DOHH2 (cell line): ENCODE results near the gene DNAH10.

Source experiments
- H3F3A ChIP-seq: fragments of 200-600 bp; sonication (generic), shearing (Covaris generic); 2 replicates; pipeline ENCODE4 v1.6.0; 2016; ENCODE audit warnings: antibody characterized with exemption, mild to moderate bottlenecking; ENCODE audit not compliant: control insufficient read depth, insufficient read depth
- H3K27ac ChIP-seq: fragments of 200-600 bp; sonication (generic); 2 replicates; pipeline ENCODE4 v1.5.1; 2014; ENCODE audit warnings: low read depth, mild to moderate bottlenecking, low read length, moderate library complexity
- H3K27me3 ChIP-seq: fragments of 200-600 bp; sonication (generic); 2 replicates; pipeline ENCODE4 v1.6.1; 2014; ENCODE audit warnings: mild to moderate bottlenecking, low read length, mixed read lengths; ENCODE audit not compliant: control insufficient read depth
- H3K36me3 ChIP-seq: fragments of 200-600 bp; sonication (generic); 2 replicates; pipeline ENCODE4 v1.6.1; 2014; ENCODE audit warnings: mild to moderate bottlenecking, low read length, moderate library complexity, mixed read lengths; ENCODE audit not compliant: control insufficient read depth
- H3K4me1 ChIP-seq: fragments of 200-600 bp; sonication (generic); 2 replicates; pipeline ENCODE4 v1.6.1; 2014; ENCODE audit warnings: mild to moderate bottlenecking, low read length, mixed read lengths; ENCODE audit not compliant: control insufficient read depth
- H3K4me2 ChIP-seq: fragments of 200-600 bp; sonication (generic); 2 replicates; pipeline ENCODE4 v1.6.0; 2014; ENCODE audit warnings: mild to moderate bottlenecking, low read length, moderate library complexity
- H3K4me3 ChIP-seq: fragments of 200-600 bp; sonication (generic); 2 replicates; pipeline ENCODE4 v1.5.1; 2014; ENCODE audit warnings: mild to moderate bottlenecking, low read length, mixed read lengths
- H3K79me2 ChIP-seq: fragments of 200-600 bp; sonication (generic); 2 replicates; pipeline ENCODE4 v1.6.1; 2014; ENCODE audit warnings: mild to moderate bottlenecking, low read length, mixed read lengths; ENCODE audit not compliant: control insufficient read depth
- H3K9me2 ChIP-seq: fragments of 200-600 bp; sonication (generic); replicated peaks from 2 replicates; pipeline ENCODE4 v1.6.1; 2014; ENCODE audit warnings: mild to moderate bottlenecking, low read length, mixed read lengths; ENCODE audit not compliant: control insufficient read depth
- H3K9me3 ChIP-seq: fragments of 200-600 bp; sonication (generic); 2 replicates; pipeline ENCODE4 v1.6.1; 2014; ENCODE audit warnings: antibody characterized with exemption, low read length, mixed read lengths; ENCODE audit not compliant: control insufficient read depth, insufficient read depth
- H4K20me1 ChIP-seq: fragments of 200-600 bp; sonication (generic); 2 replicates; pipeline ENCODE4 v1.6.0; 2014; ENCODE audit warnings: low read depth, mild to moderate bottlenecking, antibody characterized with exemption, low read length, moderate library complexity; ENCODE audit not compliant: control insufficient read depth, insufficient read depth
- CTCF ChIP-seq: fragments of 200-600 bp; sonication (generic); IDR thresholded peaks from one replicate; pipeline ENCODE4 v1.5.1; 2014; ENCODE audit warnings: antibody characterized with exemption, mild to moderate bottlenecking, low read depth, low read length; ENCODE audit not compliant: poor library complexity, severe bottlenecking
- EZH2phosphoT487 ChIP-seq: fragments of 200-600 bp; sonication (generic); IDR thresholded peaks from 2 replicates; pipeline ENCODE4 v1.6.1; 2017; ENCODE audit warnings: borderline replicate concordance, mild to moderate bottlenecking, antibody characterized with exemption, low read length, moderate library complexity, mixed read lengths

Gene DNAH10

GRCh38 chr12:123717350-123717749 is 44.8 kb upstream of the DNAH10 start:
- H3K27ac ChIP-seq, result no peak overlapping the region
- peaks cover 43% of the 10 kb centered on the region for H3K36me3 ChIP-seq
- no peak overlapping the region for H3K4me2 ChIP-seq
- no peak overlapping the region for H3K4me3 ChIP-seq
- no peaks in the 10 kb centered on the region for H3K9me3 ChIP-seq
- H4K20me1 ChIP-seq, result peaks cover 17% of the 10 kb centered on the region; the same call in 1 of the 2 replicates
- no peaks in the 10 kb centered on the region for H3K9me2 ChIP-seq
- H3K4me1 ChIP-seq, result peaks cover 24% of the 10 kb centered on the region
- TF ChIP-seq CTCF, result no peak
- TF ChIP-seq EZH2phosphoT487, result no peak
- peaks cover 49% of the 10 kb centered on the region for H3K79me2 ChIP-seq
- H3K27me3 ChIP-seq, result no peaks in the 10 kb centered on the region
- H3F3A ChIP-seq, result no peaks in the 10 kb centered on the region

DNA sequence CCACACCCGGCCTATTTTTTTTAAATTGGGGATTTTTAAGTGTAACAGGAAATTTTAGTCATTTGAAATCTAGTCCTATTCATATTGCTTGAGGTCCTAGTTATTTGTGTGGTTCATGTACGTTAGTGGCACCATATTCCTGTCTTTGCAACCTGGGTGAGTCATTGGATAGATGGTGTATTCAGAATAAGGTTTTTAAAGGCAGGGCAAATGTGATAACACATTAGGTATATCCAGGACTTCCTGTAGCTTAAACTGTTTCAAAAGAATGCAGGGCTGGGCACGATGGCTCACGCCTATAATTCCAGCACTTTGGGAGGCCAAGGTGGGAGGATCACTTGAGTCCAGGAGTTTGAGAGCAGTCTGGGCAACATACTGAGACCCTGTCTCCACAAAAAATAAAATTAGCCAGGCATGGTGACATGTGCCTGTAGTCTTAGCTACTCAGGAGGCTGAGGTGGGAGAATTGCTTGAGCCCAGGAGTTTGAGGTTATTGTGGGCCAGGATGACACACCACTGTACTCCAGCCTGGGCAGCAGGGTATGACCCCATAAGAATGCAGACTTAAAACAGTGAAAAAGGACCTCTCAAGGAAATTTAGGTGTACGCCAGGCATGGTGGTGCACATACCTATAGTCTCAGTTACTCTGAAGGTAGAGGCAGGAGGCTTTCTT is 41.8 kb upstream of the DNAH10 start:
- no peak for TF ChIP-seq CTCF
- TF ChIP-seq EZH2phosphoT487, result no peak
- Histone ChIP-seq H3K79me2 (peaks cover 20% of the 10 kb centered on the region), H3K27me3 (no peaks in the 10 kb centered on the region), H3K9me3 (no peaks in the 10 kb centered on the region), H3K4me2 (no peak overlapping the region), H4K20me1 (no peaks in the 10 kb centered on the region), H3K36me3 (peaks cover 43% of the 10 kb centered on the region), H3K4me1 (peaks cover 14% of the 10 kb centered on the region), H3F3A (no peaks in the 10 kb centered on the region), H3K9me2 (no peaks in the 10 kb centered on the region), H3K4me3 (no peak overlapping the region), H3K27ac (no peak overlapping the region)

- TF ChIP-seq CTCF (no peak), EZH2phosphoT487 (no peak)
- Histone ChIP-seq H4K20me1 (no peaks in the 10 kb centered on the region), H3K79me2 (peaks cover 11% of the 10 kb centered on the region), H3F3A (no peaks in the 10 kb centered on the region), H3K27me3 (no peaks in the 10 kb centered on the region), H3K4me1 (peaks cover 12% of the 10 kb centered on the region), H3K36me3 (peaks cover 50% of the 10 kb centered on the region), H3K9me3 (no peaks in the 10 kb centered on the region), H3K9me2 (no peaks in the 10 kb centered on the region), H3K27ac (no peak overlapping the region), H3K4me3 (no peak overlapping the region), H3K4me2 (no peak overlapping the region)
These were observed 40.9 kb upstream of the DNAH10 start for GRCh38 chr12:123721245-123721644.
